Measurements from ENCODE around the gene FIG4. TPM values are rescaled to one million over a fixed set of nuclear protein-coding genes. Genes with fewer than 3 reads are reported as not detected.
"Not testable (repeated sequence)": the region's sequence is repeated elsewhere in the genome, so short reads cannot be mapped to it uniquely, and the experiment has no call there.

FIG4 gene
- total RNA-seq, 1 experiment from 2014 or later, result 11.7 TPM

DNA sequence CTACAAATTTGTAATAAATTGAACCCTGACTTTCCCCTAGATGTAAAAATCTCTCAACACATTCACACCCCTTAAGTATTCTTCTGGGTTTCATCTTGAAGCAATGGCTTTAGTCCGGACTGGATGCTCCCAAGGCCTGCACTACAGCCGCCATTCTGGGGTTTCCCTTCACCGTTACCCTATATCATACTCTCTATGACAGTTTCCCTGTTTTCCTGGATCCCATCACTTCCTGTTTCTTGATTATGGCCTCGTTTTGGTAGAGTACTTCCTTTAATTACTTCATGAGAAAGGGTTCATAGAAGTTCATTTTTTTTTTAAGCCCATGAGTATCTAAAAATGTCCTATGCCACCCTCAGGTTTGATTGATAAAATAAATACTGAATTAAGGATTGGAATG is 11.7 kb downstream of the FIG4 start:
- DNase-seq (ENCODE audit: low read depth), result no peak

DNA sequence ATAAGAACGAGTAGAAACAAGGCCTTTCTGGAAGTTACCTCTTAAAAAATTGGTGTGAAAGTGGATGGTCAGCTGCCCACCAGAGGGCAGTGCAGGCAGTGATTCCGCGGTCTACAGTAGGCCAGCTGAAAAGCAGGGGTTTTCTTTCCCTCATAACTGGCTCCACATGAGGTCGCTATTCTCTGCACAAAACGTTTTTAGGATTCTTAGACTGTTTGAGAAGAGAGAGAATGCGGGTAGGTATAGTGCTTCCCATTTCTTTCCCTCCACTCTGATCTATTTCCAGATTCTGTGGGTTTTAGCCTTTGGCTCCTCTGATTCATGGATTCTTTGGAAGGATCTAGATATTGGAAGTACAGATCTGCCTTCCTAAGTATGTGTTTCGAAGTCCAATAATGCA is 14.2 kb downstream of the FIG4 start:
- peak; percentile 77 for DNase-seq (ENCODE audit: low read depth)

DNA sequence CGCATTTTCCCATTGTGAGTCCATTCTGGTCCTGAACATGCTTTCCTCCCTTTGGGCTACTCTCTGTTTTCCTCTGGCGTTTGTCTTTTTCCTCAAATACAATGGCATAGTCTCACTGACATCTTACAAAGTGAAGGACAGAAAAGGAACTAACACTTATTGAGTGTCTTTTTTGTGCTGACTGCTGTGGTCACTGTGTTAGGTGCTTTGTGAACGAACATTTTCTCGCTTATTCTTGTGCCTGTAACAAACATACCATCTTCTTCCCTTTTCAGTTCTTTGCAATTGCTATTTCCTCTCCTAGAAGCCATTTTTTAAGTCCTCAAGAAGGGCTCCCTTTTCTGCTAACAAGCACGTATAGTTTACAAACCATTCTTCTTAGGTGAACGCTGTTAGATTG is 15.4 kb downstream of the FIG4 start:
- DNase-seq (ENCODE audit: low read depth), result no peak

DNA sequence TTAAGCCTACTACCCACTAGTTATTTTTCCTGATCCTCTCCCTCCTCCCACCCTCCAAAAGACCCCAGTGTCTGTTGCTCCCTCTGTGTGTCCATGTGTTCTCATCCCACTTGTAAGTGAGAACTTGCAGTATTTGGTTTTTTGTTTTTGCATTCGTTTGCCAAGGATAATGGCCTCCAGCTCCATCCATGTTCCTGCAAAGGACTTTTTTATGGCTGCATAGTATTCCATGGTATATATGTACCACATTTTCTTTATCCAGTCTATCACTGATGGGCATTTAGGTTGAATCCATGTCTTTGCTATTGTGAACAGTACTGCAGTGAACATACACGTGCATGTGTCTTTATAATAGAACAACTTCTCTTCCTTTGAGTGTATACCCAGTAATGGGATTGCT is 17.0 kb downstream of the FIG4 start:
- not testable (repeated sequence) for DNase-seq (ENCODE audit: low read depth)

DNA sequence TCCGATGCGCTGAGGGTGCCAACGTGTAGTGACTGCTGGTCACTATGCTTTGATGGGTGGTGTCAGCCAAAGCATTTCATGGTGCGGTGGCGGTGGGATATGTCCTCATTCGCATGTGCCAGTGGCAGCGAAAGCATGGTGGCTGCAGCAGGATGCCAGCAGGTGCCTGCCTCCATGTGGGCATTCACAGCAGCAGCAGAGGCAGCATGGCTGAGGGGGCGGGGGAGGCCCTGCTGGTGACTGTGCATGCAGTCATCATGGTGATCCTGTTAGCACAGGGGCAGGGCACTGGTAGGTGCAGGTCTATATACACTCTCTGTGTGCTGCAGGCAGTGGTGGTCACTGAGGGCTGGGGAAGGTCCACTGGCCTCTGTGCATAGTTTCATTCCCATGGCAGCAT is 22.0 kb downstream of the FIG4 start:
- no peak for DNase-seq (ENCODE audit: low read depth)

DNA sequence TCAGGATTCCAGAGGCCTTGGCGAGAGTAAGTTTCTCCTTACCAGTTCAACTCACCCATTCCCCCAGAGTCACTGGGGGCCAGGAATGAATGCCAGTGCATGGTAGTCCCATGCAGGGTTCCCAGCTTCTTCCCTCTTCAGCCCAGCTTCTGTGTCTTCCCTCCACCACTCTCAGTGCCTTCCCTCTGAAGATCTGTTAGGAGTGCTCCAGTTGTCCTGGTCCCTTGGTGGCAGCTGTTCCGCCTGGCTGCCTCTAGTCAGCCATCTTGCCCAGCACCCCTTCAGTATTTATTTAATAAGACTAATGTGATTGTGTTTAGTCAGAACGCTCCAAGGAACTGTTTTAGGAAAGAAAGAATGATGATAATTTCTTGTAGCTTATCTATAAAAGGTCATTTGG is 23.1 kb downstream of the FIG4 start:
- no peak for DNase-seq (ENCODE audit: low read depth)

DNA sequence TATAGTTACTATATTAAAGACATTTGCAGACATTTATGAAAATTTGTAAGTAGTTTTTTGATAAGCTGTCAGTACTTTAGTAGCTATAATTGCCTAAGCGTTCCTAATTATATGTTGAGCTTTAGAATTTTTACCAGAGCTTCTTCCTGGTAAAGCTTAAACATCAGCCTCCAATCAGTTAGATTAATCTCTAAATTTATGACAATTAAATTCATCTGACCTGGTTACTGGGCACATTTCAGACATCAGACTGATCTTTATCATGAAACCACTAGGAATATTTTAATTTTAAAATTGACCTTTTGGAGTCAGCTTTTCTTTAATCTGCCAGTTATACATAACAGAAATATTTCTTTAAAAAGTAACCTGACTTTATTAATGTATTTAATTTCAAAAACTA is 23.5 kb downstream of the FIG4 start:
- DNase-seq (ENCODE audit: low read depth), result no peak

DNA sequence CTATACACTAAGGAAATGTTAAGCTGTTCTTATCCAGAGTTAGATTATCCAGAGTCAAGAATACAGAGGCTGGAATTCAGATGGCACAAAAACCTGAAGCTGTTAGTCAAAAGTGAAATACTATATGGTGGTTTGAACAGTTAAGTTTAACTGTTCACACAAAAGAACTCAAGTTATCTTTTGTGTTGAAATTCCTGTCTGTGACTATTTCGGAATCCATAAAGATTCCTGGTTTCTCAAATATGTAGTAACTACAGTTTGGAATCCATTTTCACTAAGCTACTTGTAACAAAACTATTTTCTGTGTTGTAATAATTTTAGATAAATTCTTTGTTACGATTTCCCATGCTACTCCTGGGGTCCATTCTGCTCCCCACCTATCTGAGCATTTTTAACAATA is 24.5 kb downstream of the FIG4 start:
- DNase-seq (ENCODE audit: low read depth), result no peak

DNA sequence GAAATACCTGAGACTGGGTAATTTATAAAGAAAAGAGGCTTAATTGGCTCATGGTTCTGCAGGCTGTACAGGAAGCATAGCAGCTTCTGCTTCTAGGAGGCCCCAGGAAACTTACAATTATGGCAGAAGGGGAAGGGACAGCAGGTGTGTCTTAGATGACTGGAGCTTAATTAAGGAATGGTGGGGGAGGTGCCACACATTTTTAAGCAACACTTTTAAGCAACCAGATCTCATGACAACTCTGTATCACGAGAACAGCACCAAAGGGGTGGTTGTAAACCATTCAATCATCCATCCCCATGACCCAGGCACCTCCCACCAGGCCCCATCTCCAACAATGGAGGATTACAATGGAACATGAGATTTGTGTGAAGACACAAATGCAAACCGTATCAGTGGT is 26.9 kb downstream of the FIG4 start:
- no peak for DNase-seq (ENCODE audit: low read depth)

DNA sequence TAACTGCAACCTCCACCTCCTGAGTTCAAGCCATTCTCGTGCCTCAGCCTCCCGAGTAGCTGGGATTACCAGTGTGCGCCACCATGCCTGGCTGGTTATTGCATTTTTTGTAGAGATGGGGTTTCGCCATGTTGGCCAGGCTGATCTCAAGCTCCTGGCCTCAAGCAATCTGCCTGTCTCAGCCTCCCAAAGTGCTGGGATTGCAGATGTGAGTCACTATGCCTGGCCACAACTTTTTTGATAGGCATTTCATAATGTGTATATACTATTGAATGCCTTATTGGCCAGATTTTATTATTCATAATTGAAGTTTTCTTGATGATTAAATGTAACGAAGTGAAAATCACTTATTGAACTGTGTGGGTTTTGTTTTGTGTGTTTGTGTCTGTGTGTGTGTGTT is 27.9 kb downstream of the FIG4 start:
- DNase-seq (ENCODE audit: low read depth), result peak; percentile 19

DNA sequence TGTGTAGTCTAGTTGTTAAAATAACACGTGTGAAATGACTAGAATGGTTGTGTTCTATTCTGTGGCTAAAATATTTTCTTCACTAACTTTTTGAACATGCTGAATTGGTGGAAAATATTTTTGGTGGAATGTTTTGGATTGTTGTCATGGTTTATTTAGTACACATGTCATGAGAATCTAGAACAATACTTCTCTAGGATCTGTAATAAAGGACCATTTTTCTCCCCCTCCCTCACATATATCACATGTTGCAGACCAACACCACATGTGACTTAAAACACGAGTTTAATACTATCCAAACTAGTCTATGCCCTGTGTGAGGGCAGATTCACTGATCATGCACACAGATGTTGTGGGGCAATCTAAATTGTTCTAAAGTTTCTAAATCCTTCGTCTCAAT is 29.2 kb downstream of the FIG4 start:
- no peak for DNase-seq (ENCODE audit: low read depth)

DNA sequence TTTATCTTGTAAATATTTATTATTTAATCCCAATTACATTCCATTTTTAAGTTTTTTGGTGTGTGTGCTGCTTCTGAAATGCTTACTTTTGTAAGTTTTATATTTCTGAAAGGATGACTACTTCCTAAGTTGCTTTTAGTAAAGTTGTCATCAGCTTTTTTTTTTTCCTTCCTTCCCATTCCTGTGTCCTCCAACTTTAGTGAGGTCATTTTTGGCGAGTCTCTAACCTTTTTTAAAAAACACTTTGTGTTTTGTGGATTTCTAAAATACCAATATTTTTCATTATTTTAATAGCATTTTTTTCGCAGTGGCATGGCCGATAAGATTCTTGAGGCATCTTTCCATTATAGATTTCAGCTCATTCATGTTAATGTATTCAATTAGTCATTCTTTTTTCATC is 30.9 kb downstream of the FIG4 start:
- DNase-seq (ENCODE audit: low read depth), result no peak

DNA sequence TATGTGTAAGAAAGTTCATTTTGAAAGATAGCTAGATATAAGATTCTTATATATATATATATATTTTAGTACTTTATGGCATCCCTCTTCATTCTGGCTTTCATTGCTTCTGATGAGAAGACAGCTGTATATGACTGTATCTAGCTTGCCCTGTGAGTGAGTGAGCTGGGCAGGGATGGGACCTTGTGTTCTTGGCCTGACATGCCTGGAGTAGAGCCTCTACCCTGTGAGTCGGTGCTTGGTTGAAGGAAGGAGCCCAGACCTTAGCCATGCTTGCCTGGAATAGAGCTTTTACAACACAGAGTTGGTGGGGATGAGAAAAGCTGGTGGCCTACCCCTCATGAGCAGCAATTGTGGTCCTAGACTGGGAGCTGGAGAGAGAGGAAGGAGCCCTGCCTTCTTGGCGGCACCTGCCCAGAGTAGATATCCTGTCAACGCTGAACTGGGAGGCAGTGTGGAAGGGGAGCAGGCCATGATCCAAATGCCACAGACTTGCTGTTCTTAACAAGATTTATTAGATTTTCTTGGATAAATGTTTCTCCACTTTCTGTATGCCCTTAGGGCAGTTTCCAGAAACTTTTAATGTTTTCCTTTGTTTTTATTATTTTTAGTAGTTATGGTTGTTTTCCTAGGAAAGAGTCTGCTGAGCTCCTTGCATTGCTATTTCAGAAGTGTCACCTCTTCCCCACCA is 31.6 kb downstream of the FIG4 start:
- DNase-seq (ENCODE audit: low read depth), result no peak

DNA sequence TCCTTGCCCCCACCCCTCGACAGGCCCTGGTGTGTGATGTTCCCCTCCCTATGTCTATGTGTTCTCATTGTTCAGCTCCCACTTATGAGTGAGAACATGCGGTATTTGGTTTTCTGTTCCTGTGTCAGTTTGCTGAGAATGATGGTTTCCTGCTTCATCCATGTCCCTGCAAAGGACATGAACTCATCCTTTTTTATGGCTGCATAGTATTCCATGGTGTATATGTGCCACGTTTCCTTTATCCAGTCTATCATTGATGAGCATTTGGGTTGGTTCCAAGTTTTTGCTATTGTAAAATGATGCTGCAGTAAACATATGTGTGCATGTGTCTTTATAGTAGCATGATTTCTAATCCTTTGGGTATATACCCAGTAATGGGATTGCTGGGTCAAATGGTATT is 34.2 kb downstream of the FIG4 start:
- DNase-seq (ENCODE audit: low read depth), result not testable (repeated sequence)

DNA sequence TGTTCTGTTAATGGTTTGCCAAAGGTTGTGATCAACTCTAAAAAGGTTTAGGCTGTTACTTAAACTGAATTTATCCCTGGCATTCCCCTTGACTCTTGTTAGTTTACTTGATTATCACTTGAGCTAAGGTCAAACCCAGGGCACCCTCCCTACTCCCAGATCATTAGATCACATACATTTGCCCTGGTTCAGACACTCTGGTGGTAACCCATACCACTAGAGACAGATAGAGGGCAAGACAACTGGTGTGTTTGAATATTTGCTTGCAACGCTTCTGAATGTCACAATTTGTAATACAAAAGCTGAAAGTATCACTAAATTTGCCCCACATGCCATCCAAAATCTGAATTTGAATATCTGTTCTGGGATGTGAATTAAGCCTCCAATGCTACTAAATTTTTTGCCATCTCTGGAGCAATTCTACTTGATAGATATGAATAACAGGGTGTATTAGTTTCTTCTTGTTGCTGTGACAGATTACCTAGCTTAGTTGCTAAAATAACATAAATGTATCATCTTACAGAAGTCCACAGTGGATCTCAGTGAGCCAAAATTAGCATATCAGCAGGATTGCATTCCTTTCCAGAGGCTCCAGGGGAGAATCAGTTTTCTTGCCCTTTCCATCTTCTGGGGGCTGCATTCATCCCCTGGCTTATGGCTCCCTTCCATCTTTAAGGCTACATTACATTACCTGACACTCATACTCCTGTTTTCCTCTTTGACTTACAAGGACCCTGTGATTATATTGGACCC is 45.4 kb downstream of the FIG4 start:
- DNase-seq (ENCODE audit: low read depth), result no peak

DNA sequence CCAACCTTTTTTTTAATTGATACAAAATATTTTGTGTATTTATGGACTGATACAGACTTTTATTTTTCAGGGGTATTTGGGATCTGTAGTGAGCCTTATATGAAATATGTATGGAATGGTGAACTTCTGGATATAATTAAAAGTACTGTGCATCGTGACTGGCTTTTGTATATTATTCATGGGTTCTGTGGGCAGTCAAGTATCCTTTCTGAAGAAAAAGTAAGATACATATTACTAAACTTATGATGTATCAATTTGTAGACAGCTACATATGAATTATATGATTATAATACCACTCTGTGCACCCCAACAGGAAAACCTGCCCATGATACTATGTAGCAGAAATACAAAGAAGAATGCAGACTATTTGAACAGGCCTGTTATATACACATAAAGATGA is 47.2 kb downstream of the FIG4 start:
- DNase-seq (ENCODE audit: low read depth), result no peak

DNA sequence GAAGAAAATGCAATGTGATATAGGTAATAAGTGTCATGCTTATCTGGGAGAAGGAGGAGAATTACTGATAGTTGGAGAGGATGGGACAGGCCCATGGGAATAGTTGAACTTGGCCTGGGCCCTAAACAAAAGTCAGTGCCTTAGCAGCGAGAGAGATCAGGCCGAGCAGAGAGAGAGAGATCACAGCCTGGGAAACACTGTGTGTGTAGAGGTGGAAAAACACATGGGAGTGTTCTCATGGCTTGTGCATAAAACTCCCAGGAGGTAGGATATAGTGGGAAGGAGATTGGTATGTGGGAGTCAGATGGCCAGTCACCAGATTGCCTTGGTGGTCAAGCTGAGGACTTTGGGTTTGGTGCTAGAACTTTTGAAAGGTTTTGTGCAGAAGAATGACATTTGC is 47.6 kb downstream of the FIG4 start:
- DNase-seq (ENCODE audit: low read depth), result no peak

DNA sequence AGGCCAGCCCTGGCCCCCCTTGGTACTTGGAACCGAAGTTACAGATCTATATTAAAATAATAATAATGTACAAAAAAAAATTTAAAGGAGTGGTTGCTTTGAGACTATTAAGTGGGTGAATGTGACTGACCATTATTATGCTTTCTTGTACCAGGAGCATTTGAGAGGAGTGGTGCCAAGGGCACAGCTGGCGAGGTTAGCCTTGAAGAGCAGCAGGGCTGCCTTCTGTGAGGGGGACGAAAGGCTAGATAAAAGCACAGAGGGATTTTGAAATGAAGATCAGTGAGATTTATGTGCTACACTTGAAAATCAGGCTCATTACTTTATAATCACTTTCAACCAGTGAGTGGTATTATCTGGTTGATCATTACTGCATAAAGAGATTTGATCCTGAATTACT is 48.6 kb downstream of the FIG4 start:
- no peak for DNase-seq (ENCODE audit: low read depth)

DNA sequence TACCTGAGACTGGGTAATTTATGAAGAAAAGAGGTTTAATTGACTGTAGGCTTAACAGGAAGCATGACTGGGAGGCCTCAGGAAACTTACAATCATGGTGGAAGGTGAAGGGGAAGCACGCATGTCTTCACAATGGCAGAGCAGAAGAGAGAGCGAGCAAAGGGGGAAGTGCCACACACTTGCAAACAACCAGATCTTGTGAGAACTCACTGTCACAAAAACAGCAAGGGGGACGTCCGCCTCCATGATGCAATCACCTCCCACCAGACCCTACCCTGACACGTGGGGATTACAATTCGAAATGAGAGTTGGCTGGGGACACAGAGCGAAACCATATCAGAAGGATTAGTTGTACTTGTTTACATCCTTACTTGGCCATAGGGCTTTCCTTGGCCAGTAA is 49.7 kb downstream of the FIG4 start:
- DNase-seq (ENCODE audit: low read depth), result no peak

DNA sequence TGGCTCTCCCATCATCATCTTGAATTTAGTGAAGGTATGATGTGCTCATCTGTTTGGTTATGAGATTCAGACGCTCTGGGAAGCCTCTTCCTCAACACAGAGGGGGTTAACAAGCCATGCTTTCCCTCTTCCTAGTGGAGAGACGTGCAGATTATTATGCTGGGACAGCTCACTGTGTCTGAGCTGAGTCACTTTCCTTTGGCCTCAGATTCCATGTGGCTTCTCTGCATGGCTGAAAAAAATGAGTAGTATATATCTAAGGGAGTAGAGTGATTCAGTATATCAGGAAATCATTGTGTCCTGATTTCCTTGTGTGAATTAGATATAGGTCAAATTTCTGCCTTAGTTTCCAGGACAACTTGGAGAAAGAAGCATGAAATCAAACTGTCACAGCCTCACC is 52.6 kb downstream of the FIG4 start:
- DNase-seq (ENCODE audit: low read depth), result peak; percentile 70

DNA sequence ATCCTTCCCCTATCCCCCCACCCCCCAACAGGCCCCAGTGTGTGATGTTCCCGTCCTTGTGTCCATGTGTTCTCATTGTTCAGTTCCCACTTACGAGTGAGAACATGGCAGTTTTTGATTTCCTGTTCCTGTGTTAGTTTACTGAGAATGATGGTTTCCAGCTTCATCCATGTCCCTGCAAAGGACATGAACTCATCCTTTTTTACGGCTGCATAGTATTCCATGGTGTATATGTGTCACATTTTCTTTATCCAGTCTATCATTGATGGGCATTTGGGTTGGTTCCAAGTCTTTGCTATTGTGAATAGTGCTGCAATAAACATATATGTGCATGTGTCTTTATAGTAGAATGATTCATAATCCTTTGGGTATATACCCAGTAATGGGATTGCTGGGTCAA is 53.7 kb downstream of the FIG4 start:
- DNase-seq (ENCODE audit: low read depth), result not testable (repeated sequence)

DNA sequence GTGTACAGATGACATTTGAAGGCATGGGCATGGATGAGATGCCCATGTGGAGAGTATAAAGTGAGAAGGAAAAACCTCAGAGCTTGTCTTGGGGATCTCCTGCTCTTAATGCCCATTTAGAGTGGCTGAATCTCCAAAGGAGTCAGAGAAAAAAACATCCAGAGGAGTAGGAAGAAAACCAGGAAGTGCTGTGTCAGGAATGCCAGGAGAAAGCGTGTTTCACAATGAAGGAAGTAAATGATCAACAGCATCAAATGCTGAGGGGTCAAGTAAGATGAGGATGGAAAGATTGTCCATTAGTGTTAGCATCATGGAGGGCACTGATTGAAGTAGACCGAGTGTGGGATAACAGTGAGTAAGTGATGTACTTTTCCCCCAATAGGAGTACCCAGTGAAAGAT is 56.1 kb downstream of the FIG4 start:
- DNase-seq (ENCODE audit: low read depth), result no peak

DNA sequence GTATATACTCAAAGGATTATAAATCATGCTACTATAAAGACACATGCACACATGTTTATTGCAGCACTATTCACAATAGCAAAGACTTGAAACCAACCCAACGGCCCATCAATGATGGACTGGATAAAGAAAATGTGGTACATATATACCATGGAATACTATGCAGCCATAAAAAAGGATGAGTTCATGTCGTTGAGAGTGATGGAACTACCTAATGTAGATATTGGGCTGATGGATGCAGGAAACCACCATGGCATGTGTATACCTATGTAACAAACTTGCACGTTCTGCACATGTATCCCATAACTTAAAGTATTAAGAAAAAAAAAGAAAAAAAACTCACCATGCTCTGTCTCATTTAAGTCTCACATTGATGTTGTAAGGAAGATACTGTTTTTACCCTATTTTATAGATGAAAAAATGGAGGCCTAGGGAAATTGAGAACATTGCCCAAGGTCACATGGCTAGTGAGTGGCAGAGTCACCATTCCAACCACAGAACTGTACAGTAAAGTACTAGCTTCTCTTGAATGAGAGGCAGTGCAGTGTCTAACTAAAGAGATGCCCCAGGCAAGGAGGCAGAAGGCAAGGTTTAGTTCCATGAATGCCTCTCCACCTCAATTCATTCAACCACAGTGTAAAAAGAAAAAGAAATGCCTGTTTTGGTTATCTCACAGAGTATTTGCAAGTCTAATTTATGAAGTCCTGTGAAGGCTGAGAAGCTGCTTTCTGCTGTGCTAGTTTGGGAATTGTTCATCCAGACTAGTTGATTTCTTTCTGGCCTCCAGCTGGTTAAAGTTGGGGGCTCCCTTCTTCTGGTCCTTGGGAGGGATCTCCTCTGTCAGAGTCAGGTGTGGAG is 68.2 kb downstream of the FIG4 start:
- DNase-seq (ENCODE audit: low read depth), result no peak

Measured in RPMI7951 (cell line).